ENCODE measurements around the gene SGIP1. TPM values are rescaled to one million over a fixed set of nuclear protein-coding genes. Genes with fewer than 3 reads are reported as not detected.

Gene SGIP1
- total and polyA plus RNA-seq, 2 of the 4 experiments (the other 2 are of a cell fraction): 27.1 to 42.7 TPM

GRCh38 chr1:66777831-66778230, 243.9 kb downstream of the SGIP1 start:
- H3K27ac ChIP-seq (ENCODE audit: insufficient read depth, low read length): no peak overlapping the region
- BruUV-seq (replicated peaks): no TSS peak
- DNase-seq: no peak

More at GRCh38 chr1:66777831-66778230, 243.9 kb downstream of the SGIP1 start:
- no peak overlapping the region for H2AFZ ChIP-seq (replicated peaks; ENCODE audit: low read length, poor library complexity)
- TF ChIP-seq MXI1 (IDR thresholded peaks at IDR 0.05; ENCODE audit: borderline replicate concordance, low read depth, low read length) (no peak), CHD1 (IDR thresholded peaks at IDR 0.05; ENCODE audit: low read depth, low read length) (no peak), ELK1 (IDR thresholded peaks at IDR 0.05; ENCODE audit: borderline replicate concordance, low read depth, low read length) (no peak), POLR2A (IDR thresholded peaks at IDR 0.05; ENCODE audit: low read depth, low read length) (no peak), RFX5 (IDR thresholded peaks at IDR 0.05; ENCODE audit: low read depth, low read length) (no peak), MAZ (IDR thresholded peaks at IDR 0.05; ENCODE audit: borderline replicate concordance, low read depth, low read length) (no peak), CEBPB (IDR thresholded peaks at IDR 0.05; ENCODE audit: low read depth, low read length) (no peak), BHLHE40 (IDR thresholded peaks at IDR 0.05; ENCODE audit: low read depth, low read length) (no peak), RCOR1 (IDR thresholded peaks at IDR 0.05; ENCODE audit: insufficient replicate concordance, low read length) (no peak), FOS (IDR thresholded peaks at IDR 0.05; ENCODE audit: low read depth, low read length) (no peak), SMC3 (IDR thresholded peaks at IDR 0.05; ENCODE audit: low read depth, low read length) (no peak), NFE2L2 (IDR thresholded peaks at IDR 0.05; ENCODE audit: low read depth, low read length) (no peak), RAD21 (IDR thresholded peaks at IDR 0.05; ENCODE audit: low read length) (no peak), MAFK (IDR thresholded peaks at IDR 0.05; ENCODE audit: low read depth, low read length) (no peak)
- TF ChIP-seq, protein P1, sequence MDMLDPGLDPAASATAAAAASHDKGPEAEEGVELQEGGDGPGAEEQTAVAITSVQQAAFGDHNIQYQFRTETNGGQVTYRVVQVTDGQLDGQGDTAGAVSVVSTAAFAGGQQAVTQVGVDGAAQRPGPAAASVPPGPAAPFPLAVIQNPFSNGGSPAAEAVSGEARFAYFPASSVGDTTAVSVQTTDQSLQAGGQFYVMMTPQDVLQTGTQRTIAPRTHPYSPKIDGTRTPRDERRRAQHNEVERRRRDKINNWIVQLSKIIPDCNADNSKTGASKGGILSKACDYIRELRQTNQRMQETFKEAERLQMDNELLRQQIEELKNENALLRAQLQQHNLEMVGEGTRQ (IDR thresholded peaks at IDR 0.05; ENCODE audit: low read depth, low read length): no peak
- TF ChIP-seq, protein P2, sequence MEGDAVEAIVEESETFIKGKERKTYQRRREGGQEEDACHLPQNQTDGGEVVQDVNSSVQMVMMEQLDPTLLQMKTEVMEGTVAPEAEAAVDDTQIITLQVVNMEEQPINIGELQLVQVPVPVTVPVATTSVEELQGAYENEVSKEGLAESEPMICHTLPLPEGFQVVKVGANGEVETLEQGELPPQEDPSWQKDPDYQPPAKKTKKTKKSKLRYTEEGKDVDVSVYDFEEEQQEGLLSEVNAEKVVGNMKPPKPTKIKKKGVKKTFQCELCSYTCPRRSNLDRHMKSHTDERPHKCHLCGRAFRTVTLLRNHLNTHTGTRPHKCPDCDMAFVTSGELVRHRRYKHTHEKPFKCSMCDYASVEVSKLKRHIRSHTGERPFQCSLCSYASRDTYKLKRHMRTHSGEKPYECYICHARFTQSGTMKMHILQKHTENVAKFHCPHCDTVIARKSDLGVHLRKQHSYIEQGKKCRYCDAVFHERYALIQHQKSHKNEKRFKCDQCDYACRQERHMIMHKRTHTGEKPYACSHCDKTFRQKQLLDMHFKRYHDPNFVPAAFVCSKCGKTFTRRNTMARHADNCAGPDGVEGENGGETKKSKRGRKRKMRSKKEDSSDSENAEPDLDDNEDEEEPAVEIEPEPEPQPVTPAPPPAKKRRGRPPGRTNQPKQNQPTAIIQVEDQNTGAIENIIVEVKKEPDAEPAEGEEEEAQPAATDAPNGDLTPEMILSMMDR (conservative IDR thresholded peaks at IDR 0.05; ENCODE audit: low read depth, low read length): no peak
- no peak overlapping the region for H2BK5ac ChIP-seq (ENCODE audit: low read depth, low read length, poor library complexity, severe bottlenecking)
- no peak overlapping the region for H2BK15ac ChIP-seq (ENCODE audit: low read depth, low read length)
- H3K36me3 ChIP-seq (ENCODE audit: control insufficient read depth, insufficient read depth, low read length): no peaks in the 10 kb centered on the region
- dilution Hi-C loops (cut with HindIII; ENCODE audit: low sequenced_read_pairs, unreplicated experiment): no loop called here
- ChIA-PET CTCF (interaction anchor here (0.8 kb wide), 1 partner anchor 612 kb away, joined by 6 read pairs; no protein-coding TSS in a partner anchor), POLR2A (ENCODE audit: unreplicated experiment) (no interaction called here)
- no peak overlapping the region for H3K4me3 ChIP-seq (ENCODE audit: insufficient read depth, low read depth, low read length)
- in situ Hi-C loops (cut with MboI; ENCODE audit: low sequenced_read_pairs): no loop called here
- no peaks in the 10 kb centered on the region for H3K9me3 ChIP-seq (ENCODE audit: control insufficient read depth, insufficient read depth, low read length)
- no peak overlapping the region for H3K4me2 ChIP-seq (ENCODE audit: low read depth, low read length)
- no peak overlapping the region for H3K23ac ChIP-seq (ENCODE audit: low read depth, low read length)
- H4K5ac ChIP-seq (ENCODE audit: low read depth, low read length): no peak overlapping the region
- no peaks in the 10 kb centered on the region for H3K9me1 ChIP-seq (ENCODE audit: insufficient read depth, low read length)
- H3K14ac ChIP-seq (replicated peaks; ENCODE audit: low read depth, low read length): no peak overlapping the region
- H3K9ac ChIP-seq (ENCODE audit: low read depth, low read length): no peak overlapping the region
- H4K20me1 ChIP-seq (ENCODE audit: insufficient read depth, low read length): no peaks in the 10 kb centered on the region
- H3K4ac ChIP-seq (ENCODE audit: low read depth, low read length): no peak overlapping the region
- no peak overlapping the region for H3K56ac ChIP-seq (ENCODE audit: extremely low read depth, insufficient read depth, low read length)
- 81% methylated on average over 2 of the region's 3 CpGs; no CpG with 5 or more reads in 1 of the 2 experiments for WGBS, 2 experiments (ENCODE audit: extremely low coverage in 2 of 2, insufficient read length in 1 of 2)
- no peaks in the 10 kb centered on the region for H3K4me1 ChIP-seq (ENCODE audit: control insufficient read depth, insufficient read depth, low read length)
- no peak overlapping the region for H2BK120ac ChIP-seq (ENCODE audit: low read depth, low read length)
- H3K27me3 ChIP-seq (ENCODE audit: control insufficient read depth, insufficient read depth, low read length): peaks cover 7% of the 10 kb centered on the region; the same call in 1 of the 2 replicates
- H4K91ac ChIP-seq (ENCODE audit: insufficient read depth, low read depth, low read length): no peak overlapping the region
- intact Hi-C loops (cut with micrococcal nuclease): no loop called here
- H3K18ac ChIP-seq (ENCODE audit: low read depth, low read length): no peak overlapping the region
- H2AK5ac ChIP-seq (ENCODE audit: low read depth, low read length): no peak overlapping the region
- no peaks in the 10 kb centered on the region for H3K79me1 ChIP-seq (ENCODE audit: low read depth in 1 of 2, low read length in 2 of 2)
- H2AK9ac ChIP-seq (replicated peaks; ENCODE audit: low read depth, low read length, poor library complexity): no peak overlapping the region
- H2BK20ac ChIP-seq (ENCODE audit: low read depth, low read length): no peak overlapping the region
- ATAC-seq (ENCODE audit: low read depth): no peak
- H4K8ac ChIP-seq (ENCODE audit: low read depth in 2 of 2, low read length in 2 of 2): no peak overlapping the region

All from IMR-90 (cell line).